OCI-LY1 (cell line): ENCODE data around the gene ZNF324B.

Experiments used
- EZH2 ChIP-seq: fragments of 200-600 bp; sonication (generic), shearing (Covaris generic); IDR thresholded peaks from 2 replicates; pipeline ENCODE4 v1.8.0; 2017; ENCODE audit warnings: borderline replicate concordance, mixed run types, mild to moderate bottlenecking, antibody characterized with exemption, low read length, moderate library complexity, mixed read lengths
- TF ChIP-seq, protein P1 (sequence below): fragments of 200-600 bp; sonication (generic), shearing (Covaris generic); IDR thresholded peaks from 2 replicates; pipeline ENCODE4 v1.5.1; 2017; ENCODE audit warnings: mild to moderate bottlenecking, antibody characterized with exemption, low read length, moderate library complexity, mixed read lengths

GRCh38 chr19:58498316-58499020, 47.0 kb downstream of the ZNF324B start:
- TF ChIP-seq, protein P1, sequence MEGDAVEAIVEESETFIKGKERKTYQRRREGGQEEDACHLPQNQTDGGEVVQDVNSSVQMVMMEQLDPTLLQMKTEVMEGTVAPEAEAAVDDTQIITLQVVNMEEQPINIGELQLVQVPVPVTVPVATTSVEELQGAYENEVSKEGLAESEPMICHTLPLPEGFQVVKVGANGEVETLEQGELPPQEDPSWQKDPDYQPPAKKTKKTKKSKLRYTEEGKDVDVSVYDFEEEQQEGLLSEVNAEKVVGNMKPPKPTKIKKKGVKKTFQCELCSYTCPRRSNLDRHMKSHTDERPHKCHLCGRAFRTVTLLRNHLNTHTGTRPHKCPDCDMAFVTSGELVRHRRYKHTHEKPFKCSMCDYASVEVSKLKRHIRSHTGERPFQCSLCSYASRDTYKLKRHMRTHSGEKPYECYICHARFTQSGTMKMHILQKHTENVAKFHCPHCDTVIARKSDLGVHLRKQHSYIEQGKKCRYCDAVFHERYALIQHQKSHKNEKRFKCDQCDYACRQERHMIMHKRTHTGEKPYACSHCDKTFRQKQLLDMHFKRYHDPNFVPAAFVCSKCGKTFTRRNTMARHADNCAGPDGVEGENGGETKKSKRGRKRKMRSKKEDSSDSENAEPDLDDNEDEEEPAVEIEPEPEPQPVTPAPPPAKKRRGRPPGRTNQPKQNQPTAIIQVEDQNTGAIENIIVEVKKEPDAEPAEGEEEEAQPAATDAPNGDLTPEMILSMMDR, result no peak
- no peak for TF ChIP-seq EZH2
